Temporal lobe (tissue), 1 donor: ENCODE measurements around the gene GJD2. TPM values are rescaled to one million over a fixed set of nuclear protein-coding genes. Genes with fewer than 3 reads are reported as not detected.

ENCODE experiments used
- total RNA-seq: library from RNA; depleted of rRNA; stranded (reverse); fragments of >200 nt; gene quantifications from one replicate; pipeline ENCODE4 v1.2.3, GENCODE V29; 2014

The GJD2 gene
- total RNA-seq, 1 donor from 2014 or later, result 2.2 TPM

Other genes with a start within 250 kb of the GJD2 start
- gene GOLGA8B, start 171.3 kb downstream of the GJD2 start, total RNA-seq, result 33.7 TPM
- gene ACTC1, start 40.6 kb upstream of the GJD2 start, total RNA-seq, result 0.25 TPM
- 29.7 TPM for gene AQR, start 214.7 kb upstream of the GJD2 start, total RNA-seq
- gene ZNF770, start 233.3 kb upstream of the GJD2 start, total RNA-seq, result 94.7 TPM